Activated naive CD8-positive, alpha-beta T cell treated with anti-CD3 and anti-CD28 coated beads, Interleukin-2, amount 10 ng/mL, durations not matched to agents 7 days and 5 days (primary cell): ENCODE results near the gene GORASP2. TPM values are rescaled to one million over a fixed set of nuclear protein-coding genes. Genes with fewer than 3 reads are reported as not detected.

Experiments used
- ATAC-seq: fragments of 150-1000 bp; cut with Tn5 transposase; one replicate; pipeline ENCODE4 v1.10.0; 2021; ENCODE audit warnings: low read depth, moderate library complexity
- POLR2A ChIA-PET: fragments of 350-600 bp; sonication (Branson Sonifier 250); formaldehyde crosslinking; loops from one replicate; lab custom pipeline; 2021; ENCODE audit warnings: antibody characterized with exemption; lab: Charles Lee
- DNase-seq: peaks from one replicate; pipeline ENCODE4 v3.0.0; 2021
- H3K27ac Mint-ChIP-seq: one replicate; pipeline ENCODE4 v1.8.0; 2022; ENCODE audit warnings: mild to moderate bottlenecking, mixed read lengths
- H3K27me3 Mint-ChIP-seq: one replicate; pipeline ENCODE4 v1.8.0; 2022; ENCODE audit warnings: mild to moderate bottlenecking, moderate library complexity, mixed read lengths
- H3K36me3 Mint-ChIP-seq: one replicate; pipeline ENCODE4 v1.8.0; 2021; ENCODE audit warnings: mild to moderate bottlenecking, mixed read lengths
- H3K4me1 Mint-ChIP-seq: one replicate; pipeline ENCODE4 v1.8.0; 2021; ENCODE audit warnings: mixed read lengths
- H3K4me3 Mint-ChIP-seq: one replicate; pipeline ENCODE4 v1.8.0; 2022; ENCODE audit warnings: mild to moderate bottlenecking, moderate library complexity, mixed read lengths
- H3K9me3 Mint-ChIP-seq: one replicate; pipeline ENCODE4 v1.8.0; 2021; ENCODE audit warnings: mixed read lengths
- total RNA-seq, 2 experiments: library from RNA; stranded (reverse); gene quantifications; one replicate each; pipeline ENCODE4 v1.2.3, GENCODE V29; 2021

GORASP2 gene
- total RNA-seq, 2 experiments from 2014 or later = 61.2 to 62.7 TPM

- H3K4me1 Mint-ChIP-seq = peaks cover 8% of the 10 kb centered on the region
- no peaks in the 10 kb centered on the region for H3K36me3 Mint-ChIP-seq
- ATAC-seq (peak; percentile 96), DNase-seq (peak; percentile 94)
- no peaks in the 10 kb centered on the region for H3K27me3 Mint-ChIP-seq
- POLR2A ChIA-PET = interaction anchor here (1.0 to 1.9 kb wide), 5 partner anchors 45 to 460 kb away, joined by 3 to 9 read pairs (median 4); partner anchors contain the start of genes DCAF17, GORASP2 and METTL8
- peak overlapping the region; percentile 73 for H3K27ac Mint-ChIP-seq
- no peaks in the 10 kb centered on the region for H3K9me3 Mint-ChIP-seq
- peak overlapping the region; percentile 83 for H3K4me3 Mint-ChIP-seq
Measured at GRCh38 chr2:170973492-170974303, 44.6 kb downstream of the GORASP2 start.

DNA sequence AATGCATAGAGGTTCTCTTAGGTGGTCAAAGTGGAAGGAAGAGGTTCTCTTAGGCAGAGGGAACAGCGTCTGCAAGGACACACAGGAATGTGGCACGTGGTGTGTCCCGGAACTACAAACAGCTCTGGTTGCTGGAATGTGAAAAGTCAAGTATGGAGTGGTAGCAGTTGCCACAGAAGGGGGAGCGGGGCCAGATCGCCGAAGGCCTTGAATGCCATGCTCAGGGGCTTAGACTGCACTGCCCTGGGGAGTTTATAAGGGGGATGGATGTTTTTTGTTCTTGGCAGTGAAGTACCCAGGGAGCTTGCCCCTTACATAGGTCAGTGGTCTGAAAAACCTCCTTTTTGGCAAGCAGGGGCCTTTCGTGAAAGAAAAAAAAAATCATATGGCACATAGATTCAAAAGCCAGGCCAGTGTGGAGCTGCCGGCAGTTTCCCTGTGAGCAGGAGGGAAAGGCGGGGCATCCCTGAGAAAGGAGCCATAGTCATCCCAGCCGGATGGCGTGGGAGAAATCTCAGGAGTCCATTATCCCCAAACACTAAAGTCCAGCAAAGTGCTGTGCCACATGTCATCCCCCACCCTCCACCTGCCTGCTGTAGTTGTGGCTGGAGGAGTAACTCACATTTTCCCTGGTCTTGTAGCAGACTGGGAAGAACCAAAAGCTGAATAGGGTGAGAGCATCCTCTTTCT, 45.4 kb downstream of the GORASP2 start:
- no peaks in the 10 kb centered on the region for H3K36me3 Mint-ChIP-seq
- H3K9me3 Mint-ChIP-seq = no peaks in the 10 kb centered on the region
- peaks cover 8% of the 10 kb centered on the region for H3K4me1 Mint-ChIP-seq
- H3K27ac Mint-ChIP-seq = peak overlapping the region; percentile 20
- H3K27me3 Mint-ChIP-seq = no peaks in the 10 kb centered on the region
- ATAC-seq (no peak), DNase-seq (no peak)
- POLR2A ChIA-PET = interaction anchor here (1.0 to 1.6 kb wide), 2 partner anchors 112 to 184 kb away, joined by 4 to 5 read pairs; no protein-coding TSS in a partner anchor
- peak overlapping the region; percentile 64 for H3K4me3 Mint-ChIP-seq

DNA sequence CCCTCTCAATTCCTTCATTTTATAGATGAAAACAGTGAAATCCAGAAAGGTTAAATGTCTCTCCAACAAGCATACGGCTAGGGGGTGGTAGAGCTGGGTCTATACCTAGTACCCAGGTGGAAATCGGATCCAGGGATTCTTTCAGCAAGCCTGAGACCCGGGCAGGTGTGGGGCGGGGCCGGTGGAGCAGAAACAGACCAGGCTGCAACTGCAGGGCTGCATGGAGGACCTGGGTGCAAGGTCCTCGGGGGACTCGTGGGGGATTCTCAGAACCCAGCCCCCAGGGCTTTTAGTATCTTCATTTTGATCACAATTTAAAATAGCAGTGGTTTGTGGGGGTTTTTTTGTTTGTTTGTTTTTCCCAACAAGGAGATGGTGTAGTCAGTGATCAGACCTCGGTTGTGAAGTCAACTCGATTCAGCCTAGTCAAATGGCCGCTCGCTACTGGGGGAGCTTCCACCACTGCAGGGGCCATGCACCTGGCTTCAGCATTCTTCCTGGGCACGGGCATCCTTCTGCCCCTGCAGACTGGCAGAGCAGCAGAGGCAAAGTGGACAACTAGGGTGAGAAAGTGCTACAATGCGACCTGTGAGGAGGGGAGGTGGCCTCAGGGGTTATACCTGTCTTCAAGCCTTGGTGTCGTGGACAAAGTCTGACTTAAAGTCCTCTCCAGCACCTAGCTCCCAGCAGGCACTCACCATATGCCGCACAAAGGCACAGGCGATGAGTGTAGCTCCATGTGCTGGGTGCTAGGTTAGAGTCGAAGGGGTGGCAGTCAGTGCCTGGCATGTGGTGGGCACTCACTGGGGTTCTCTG, 46.3 kb downstream of the GORASP2 start:
- Mint-ChIP-seq H3K36me3 (no peaks in the 10 kb centered on the region), H3K4me3 (no peak overlapping the region), H3K9me3 (no peaks in the 10 kb centered on the region), H3K4me1 (peaks cover 8% of the 10 kb centered on the region), H3K27ac (no peak overlapping the region), H3K27me3 (peaks cover 2% of the 10 kb centered on the region)
- POLR2A ChIA-PET = interaction anchor here (0.5 to 1.6 kb wide), 3 partner anchors 111 to 422 kb away, joined by 4 to 6 read pairs (median 5); no protein-coding TSS in a partner anchor
- ATAC-seq = no peak
- no peak for DNase-seq

GRCh38 chr2:170975943-170976270, 46.9 kb downstream of the GORASP2 start:
- POLR2A ChIA-PET = interaction anchor here (0.5 to 1.6 kb wide), 2 partner anchors 111 to 422 kb away, joined by 5 to 6 read pairs; no protein-coding TSS in a partner anchor
- Mint-ChIP-seq H3K4me3 (no peak overlapping the region), H3K27ac (no peak overlapping the region), H3K36me3 (no peaks in the 10 kb centered on the region), H3K9me3 (no peaks in the 10 kb centered on the region), H3K27me3 (peaks cover 2% of the 10 kb centered on the region), H3K4me1 (peaks cover 8% of the 10 kb centered on the region)
- DNase-seq (no peak), ATAC-seq (no peak)

DNA sequence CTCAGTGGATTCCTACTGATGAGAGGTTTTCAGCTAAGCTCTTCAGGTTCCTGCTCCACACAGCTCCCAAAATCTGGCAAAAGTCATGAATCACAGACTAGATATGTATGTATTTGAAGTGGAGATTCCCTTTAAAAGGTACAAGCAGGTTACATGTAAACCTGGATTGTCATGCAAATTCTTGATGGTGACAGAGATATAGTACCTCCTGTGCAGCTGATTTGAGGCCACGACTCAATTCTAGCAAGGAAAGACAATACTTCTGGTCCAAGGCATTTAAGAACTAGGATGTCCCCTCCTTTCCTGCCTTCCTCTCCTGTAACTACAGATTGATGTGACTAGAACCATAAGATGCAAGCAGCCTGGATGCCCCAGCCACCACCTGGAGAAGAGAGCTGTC, 55.0 kb downstream of the GORASP2 start:
- Mint-ChIP-seq H3K36me3 (peaks cover 7% of the 10 kb centered on the region), H3K9me3 (no peaks in the 10 kb centered on the region), H3K27me3 (peaks cover 2% of the 10 kb centered on the region), H3K4me3 (no peak overlapping the region), H3K4me1 (no peaks in the 10 kb centered on the region), H3K27ac (no peak overlapping the region)
- POLR2A ChIA-PET = no interaction called here
- DNase-seq = no peak
- ATAC-seq = no peak

DNA sequence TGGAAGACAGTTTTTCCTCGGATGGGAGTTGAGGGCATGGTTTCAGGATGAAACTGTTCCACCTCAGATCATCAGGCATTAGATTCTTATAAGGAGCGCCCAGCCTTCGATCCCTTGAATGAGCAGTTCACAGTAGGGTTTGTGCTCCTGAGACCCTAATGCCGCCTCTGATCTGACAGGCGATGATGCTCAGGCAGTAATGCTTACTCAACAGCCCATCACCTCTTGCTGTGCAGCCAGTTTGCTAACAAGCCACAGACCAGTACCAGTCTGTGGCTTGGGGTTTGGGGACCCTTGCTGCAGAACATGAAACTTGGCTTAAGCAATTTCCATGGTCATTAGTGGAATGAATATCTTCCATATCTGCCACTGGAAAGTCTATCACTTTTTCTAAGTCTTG, 56.4 kb downstream of the GORASP2 start:
- no peak overlapping the region for H3K27ac Mint-ChIP-seq
- H3K9me3 Mint-ChIP-seq = no peaks in the 10 kb centered on the region
- H3K36me3 Mint-ChIP-seq = peaks cover 7% of the 10 kb centered on the region
- ATAC-seq (no peak), DNase-seq (no peak)
- H3K27me3 Mint-ChIP-seq = no peaks in the 10 kb centered on the region
- POLR2A ChIA-PET = no interaction called here
- H3K4me3 Mint-ChIP-seq = no peak overlapping the region
- H3K4me1 Mint-ChIP-seq = no peaks in the 10 kb centered on the region

DNA sequence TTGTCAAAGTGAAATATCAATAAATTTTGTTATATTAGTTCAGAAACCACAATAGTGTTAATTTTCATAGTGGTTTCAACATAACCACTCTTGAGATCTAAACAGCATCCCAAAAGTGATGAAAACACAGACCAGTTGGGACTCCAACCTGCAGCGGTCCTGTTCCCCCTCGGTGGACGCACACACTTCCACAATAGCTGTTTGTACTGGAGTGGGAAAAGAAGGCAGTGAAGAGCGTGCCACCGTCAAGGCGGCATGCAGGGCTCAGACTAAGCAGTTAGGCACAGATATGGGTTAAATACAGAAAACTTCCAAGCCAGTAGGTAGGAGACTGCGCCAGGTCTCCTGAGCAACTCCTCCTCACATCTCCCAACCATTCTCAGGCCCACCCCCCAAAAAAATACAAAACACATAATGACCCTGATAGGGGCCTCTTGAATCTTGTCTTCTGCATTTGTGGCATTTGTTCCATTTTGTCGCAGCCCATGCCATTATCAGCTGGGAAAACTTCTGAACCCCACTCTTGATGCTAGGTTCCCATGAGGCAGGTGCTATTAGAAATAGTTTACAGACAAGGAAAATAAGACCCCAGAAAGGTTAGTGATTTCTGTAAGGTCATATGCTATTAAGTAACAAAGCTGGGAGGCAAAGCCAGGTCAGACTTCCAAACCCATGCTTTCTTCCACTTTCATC, 57.7 kb downstream of the GORASP2 start:
- Mint-ChIP-seq H3K4me1 (no peaks in the 10 kb centered on the region), H3K36me3 (peaks cover 14% of the 10 kb centered on the region), H3K4me3 (no peak overlapping the region), H3K9me3 (no peaks in the 10 kb centered on the region), H3K27me3 (no peaks in the 10 kb centered on the region), H3K27ac (no peak overlapping the region)
- no peak for DNase-seq
- ATAC-seq = no peak
- POLR2A ChIA-PET = interaction anchor here (1.0 kb wide), 1 partner anchor 15 kb away, joined by 4 read pairs; no protein-coding TSS in a partner anchor

- H3K27me3 Mint-ChIP-seq = no peaks in the 10 kb centered on the region
- H3K27ac Mint-ChIP-seq = no peak overlapping the region
- no peaks in the 10 kb centered on the region for H3K4me1 Mint-ChIP-seq
- no peaks in the 10 kb centered on the region for H3K9me3 Mint-ChIP-seq
- H3K4me3 Mint-ChIP-seq = no peak overlapping the region
- peaks cover 33% of the 10 kb centered on the region for H3K36me3 Mint-ChIP-seq
- ATAC-seq (no peak), DNase-seq (no peak)
- POLR2A ChIA-PET = no interaction called here
Measured at GRCh38 chr2:170991398-170992182, 62.5 kb downstream of the GORASP2 start.

- POLR2A ChIA-PET = no interaction called here
- Mint-ChIP-seq H3K36me3 (peaks cover 43% of the 10 kb centered on the region), H3K4me3 (no peak overlapping the region), H3K27me3 (no peaks in the 10 kb centered on the region), H3K27ac (no peak overlapping the region), H3K9me3 (no peaks in the 10 kb centered on the region), H3K4me1 (peaks cover 2% of the 10 kb centered on the region)
- no peak for DNase-seq
- ATAC-seq = no peak
Measured at GRCh38 chr2:170996316-170996715, 67.3 kb downstream of the GORASP2 start.

- peaks cover 37% of the 10 kb centered on the region for H3K36me3 Mint-ChIP-seq
- POLR2A ChIA-PET = no interaction called here
- ATAC-seq = no peak
- no peak overlapping the region for H3K27ac Mint-ChIP-seq
- H3K4me1 Mint-ChIP-seq = peaks cover 2% of the 10 kb centered on the region
- H3K27me3 Mint-ChIP-seq = no peaks in the 10 kb centered on the region
- H3K9me3 Mint-ChIP-seq = no peaks in the 10 kb centered on the region
- H3K4me3 Mint-ChIP-seq = no peak overlapping the region
- no peak for DNase-seq
Measured at GRCh38 chr2:170997893-170998597, 69.0 kb downstream of the GORASP2 start.

- no peak for ATAC-seq
- Mint-ChIP-seq H3K9me3 (no peaks in the 10 kb centered on the region), H3K4me3 (no peak overlapping the region), H3K36me3 (peaks cover 34% of the 10 kb centered on the region), H3K4me1 (peaks cover 2% of the 10 kb centered on the region), H3K27ac (no peak overlapping the region), H3K27me3 (no peaks in the 10 kb centered on the region)
- no peak for DNase-seq
- POLR2A ChIA-PET = no interaction called here
Measured at GRCh38 chr2:170999654-171000053, 70.6 kb downstream of the GORASP2 start.

GRCh38 chr2:171004363-171004762, 75.3 kb downstream of the GORASP2 start:
- H3K27ac Mint-ChIP-seq = no peak overlapping the region
- H3K27me3 Mint-ChIP-seq = no peaks in the 10 kb centered on the region
- DNase-seq (no peak), ATAC-seq (no peak)
- no peak overlapping the region for H3K4me3 Mint-ChIP-seq
- POLR2A ChIA-PET = no interaction called here
- H3K9me3 Mint-ChIP-seq = no peaks in the 10 kb centered on the region
- H3K36me3 Mint-ChIP-seq = peaks cover 39% of the 10 kb centered on the region
- H3K4me1 Mint-ChIP-seq = peaks cover 4% of the 10 kb centered on the region
